HG03558 (cell line): ENCODE results near the gene PPP2CA.
"Not testable (repeated sequence)": the region's sequence is repeated elsewhere in the genome, so short reads cannot be mapped to it uniquely, and the experiment has no call there.

Experiments used
- ATAC-seq: cut with Tn5 transposase; IDR thresholded peaks from one replicate; pipeline ENCODE4 v1.9.1; 2021; ENCODE audit warnings: moderate number of reproducible peaks; ENCODE audit not compliant: unreplicated experiment; ENCODE audit errors: extremely low read depth

PPP2CA gene

GRCh38 chr5:134246771-134247427 is 21.0 kb upstream of the PPP2CA start:
- no peak for ATAC-seq

GRCh38 chr5:134245692-134246091 is 19.8 kb upstream of the PPP2CA start:
- ATAC-seq: no peak

GRCh38 chr5:134245101-134245604 is 19.3 kb upstream of the PPP2CA start:
- no peak for ATAC-seq

GRCh38 chr5:134242146-134242545 is 16.3 kb upstream of the PPP2CA start:
- no peak for ATAC-seq

- ATAC-seq: no peak
Measured at GRCh38 chr5:134240421-134240962, 14.6 kb upstream of the PPP2CA start.

- ATAC-seq: no peak
Measured at GRCh38 chr5:134236820-134237219, 10.9 kb upstream of the PPP2CA start.

GRCh38 chr5:134236318-134236717 is 10.4 kb upstream of the PPP2CA start:
- no peak for ATAC-seq

GRCh38 chr5:134228624-134229023 is 2.8 kb upstream of the PPP2CA start:
- no peak for ATAC-seq

- no peak for ATAC-seq
Measured at GRCh38 chr5:134227776-134228175, 1.9 kb upstream of the PPP2CA start.

GRCh38 chr5:134227259-134227658 is 1.4 kb upstream of the PPP2CA start:
- ATAC-seq: no peak

GRCh38 chr5:134226441-134227192 is 744 bp upstream of the PPP2CA start:
- peak; percentile 10 for ATAC-seq

- ATAC-seq: peak; percentile 2
Measured at GRCh38 chr5:134224888-134225779, 739 bp downstream of the PPP2CA start.

- no peak for ATAC-seq
Measured at GRCh38 chr5:134223406-134224248, 2.2 kb downstream of the PPP2CA start.

- not testable (repeated sequence) for ATAC-seq
Measured at GRCh38 chr5:134221690-134222089, 4.2 kb downstream of the PPP2CA start.

- ATAC-seq: no peak
Measured at GRCh38 chr5:134215757-134216156, 10.1 kb downstream of the PPP2CA start.

GRCh38 chr5:134211263-134212031 is 14.4 kb downstream of the PPP2CA start:
- ATAC-seq: not testable (repeated sequence)

GRCh38 chr5:134209477-134210245 is 16.2 kb downstream of the PPP2CA start:
- no peak for ATAC-seq

GRCh38 chr5:134207696-134208095 is 18.2 kb downstream of the PPP2CA start:
- no peak for ATAC-seq
